Fibroblast of lung (primary cell): ENCODE measurements around the gene LIMCH1.

Experiments
- CTCF ChIP-seq, 2 donors: IDR thresholded peaks in 1 of 2; conservative IDR thresholded peaks in 1 of 2; 1 replicate in 1 of 2; 2 replicates in 1 of 2; pipeline ENCODE4 v1.5.1; 2011 to 2012; ENCODE audit warnings: low read length in 2 of 2, control low read depth in 1 of 2, inconsistent platforms in 1 of 2, low read depth in 1 of 2, mild to moderate bottlenecking in 1 of 2
- EZH2 ChIP-seq: IDR thresholded peaks from 2 replicates; pipeline ENCODE4 v1.5.1; 2012; ENCODE audit warnings: low read length, control low read depth, mild to moderate bottlenecking; ENCODE audit errors: missing control alignments

DNA sequence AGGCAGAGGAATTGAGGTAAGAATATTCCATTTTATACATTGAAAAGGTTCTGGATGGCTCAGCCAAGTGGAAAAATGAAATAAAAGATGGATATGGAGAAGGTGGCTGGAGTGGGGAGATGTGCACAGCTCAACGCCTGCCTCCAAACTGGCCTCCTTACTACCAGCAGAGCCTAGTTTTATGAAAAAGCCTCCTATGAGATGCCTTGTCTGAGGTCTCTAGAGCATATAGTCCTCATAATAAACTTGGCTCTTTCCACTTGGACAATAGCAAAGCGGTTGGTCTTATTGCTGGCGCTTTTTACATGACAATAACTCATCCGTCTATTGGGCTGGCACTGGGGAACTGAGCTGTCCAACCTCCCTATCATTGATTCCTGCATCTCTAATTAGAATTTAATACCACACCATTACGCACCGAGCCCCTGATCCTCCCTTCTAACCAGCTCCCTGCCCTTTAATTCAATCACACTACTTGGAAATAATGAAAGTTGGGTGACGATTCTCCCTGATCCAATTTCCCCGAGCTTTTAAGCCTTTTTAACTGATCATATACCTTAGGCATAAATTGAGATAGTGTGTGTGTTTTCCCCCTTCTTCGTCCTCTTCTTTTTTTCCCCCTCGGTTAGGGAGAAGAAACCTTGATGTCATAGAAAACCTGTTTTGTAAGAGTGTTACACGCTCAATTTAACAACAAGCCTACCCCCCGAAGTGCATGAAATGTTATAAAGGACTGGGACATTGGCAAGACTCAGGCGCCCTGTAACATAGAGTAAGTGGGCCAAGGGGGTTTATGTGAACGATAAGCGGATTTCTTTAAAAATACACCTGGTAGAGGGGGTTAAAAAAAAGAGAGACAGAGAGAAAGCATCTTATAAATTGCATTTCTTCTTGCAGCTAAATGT, 210.9 kb downstream of the LIMCH1 start, which contains the start of gene PHOX2B:
- TF ChIP-seq EZH2 (no peak), CTCF (conservative IDR thresholded peaks at IDR 0.05 in 1 of 2, IDR thresholded peaks at IDR 0.05 in 1 of 2; ENCODE audit: low read depth in 1 of 2, low read length in 2 of 2) (no peak)
